CD4-positive, alpha-beta T cell (primary cell): ENCODE measurements around the gene SREBF1. TPM values are rescaled to one million over a fixed set of nuclear protein-coding genes. Genes with fewer than 3 reads are reported as not detected.

Experiments used
- ATAC-seq: fragments of 200-7000 bp; cut with Tn5 transposase; one replicate; pipeline ENCODE4 v1.10.0; 2022; ENCODE audit warnings: mild to moderate bottlenecking; ENCODE audit not compliant: poor library complexity
- CTCF ChIA-PET: fragments of 350-600 bp; sonication (Branson Sonifier 250); formaldehyde crosslinking; loops from one replicate; lab custom pipeline; 2021; ENCODE audit warnings: antibody characterized with exemption, inconsistent platforms; lab: Charles Lee
- POLR2A ChIA-PET: fragments of 350-600 bp; sonication (Branson Sonifier 250); formaldehyde crosslinking; loops from one replicate; lab custom pipeline; 2021; ENCODE audit warnings: antibody characterized with exemption, inconsistent platforms; lab: Charles Lee
- DNase-seq, 14 experiments: peaks; one replicate each; pipeline ENCODE4 v3.0.0-alpha.2; 2013 to 2020; ENCODE audit warnings: mixed read lengths in 2 of 14
- H3K27ac ChIP-seq, 2 donors: one replicate each; pipeline versions ENCODE4 v1.5.1 to v1.7.0; 2013; ENCODE audit warnings: low read length in 2 of 2, low read depth in 1 of 2, mild to moderate bottlenecking in 1 of 2
- H3K27me3 ChIP-seq, 2 experiments: 1 replicate in 1 of 2; 2 replicates in 1 of 2; pipeline versions ENCODE4 v1.6.1 to v1.7.0; 2013; ENCODE audit warnings: low read length in 2 of 2, control low read depth in 1 of 2, mild to moderate bottlenecking in 1 of 2, moderate library complexity in 1 of 2; ENCODE audit not compliant: insufficient read depth in 2 of 2, control insufficient read depth in 1 of 2
- H3K36me3 ChIP-seq: one replicate; pipeline ENCODE4 v1.6.1; 2013; ENCODE audit warnings: low read length, control low read depth; ENCODE audit not compliant: insufficient read depth
- H3K4me1 ChIP-seq: one replicate; pipeline ENCODE4 v1.6.1; 2013; ENCODE audit warnings: low read length, control low read depth; ENCODE audit not compliant: insufficient read depth
- H3K4me3 ChIP-seq: one replicate; pipeline ENCODE4 v1.5.1; 2013; ENCODE audit warnings: mild to moderate bottlenecking, low read length, moderate library complexity
- H3K9me3 ChIP-seq, 2 experiments: 1 replicate in 1 of 2; 2 replicates in 1 of 2; pipeline versions ENCODE4 v1.6.1 to v1.7.0; 2013; ENCODE audit warnings: low read length in 2 of 2, mild to moderate bottlenecking in 2 of 2, control low read depth in 1 of 2, moderate library complexity in 1 of 2; ENCODE audit not compliant: control insufficient read depth in 1 of 2, insufficient read depth in 1 of 2
- H3K27ac Mint-ChIP-seq: one replicate; pipeline ENCODE4 v1.8.0; 2020; ENCODE audit warnings: mixed read lengths
- H3K27me3 Mint-ChIP-seq: one replicate; pipeline ENCODE4 v1.8.0; 2021; ENCODE audit warnings: mixed read lengths
- H3K36me3 Mint-ChIP-seq: one replicate; pipeline ENCODE4 v1.8.0; 2021; ENCODE audit warnings: low read depth, mixed read lengths
- H3K4me1 Mint-ChIP-seq: one replicate; pipeline ENCODE4 v1.8.0; 2021; ENCODE audit warnings: low read depth, mixed read lengths
- H3K4me3 Mint-ChIP-seq: one replicate; pipeline ENCODE4 v1.8.0; 2020; ENCODE audit warnings: mild to moderate bottlenecking, mixed read lengths
- H3K9me3 Mint-ChIP-seq: one replicate; pipeline ENCODE4 v1.8.0; 2020; ENCODE audit warnings: mixed read lengths
- CTCF ChIP-seq: fragments of 200-600 bp; IDR thresholded peaks from one replicate; pipeline ENCODE4 v1.8.0; 2022; ENCODE audit warnings: antibody characterized with exemption, mild to moderate bottlenecking
- intact Hi-C, 2 experiments: fragments of 100-400 bp; cut with DNase I in 1 of 2; cut with micrococcal nuclease in 1 of 2; formaldehyde crosslinking; loops; one replicate each; pipeline versions ENCODE4 v1.15.1 to v1.9.0; 2023 to 2025; cut with DNase I, micrococcal nuclease
- total RNA-seq, 174 experiments: library from RNA in 2 of 174; stranded (reverse) in 2 of 174; gene quantifications; one replicate each; pipeline ENCODE4 v1.2.3 and lab custom pipeline; 2021 to 2026

Gene SREBF1
- total RNA-seq, 2 experiments from 2014 or later, result 249 to 264 TPM

GRCh38 chr17:17851103-17852002 lies 14.6 kb upstream of the SREBF1 start:
- Mint-ChIP-seq H3K36me3 (peaks cover 4% of the 10 kb centered on the region), H3K27ac (peak overlapping the region; percentile 99), H3K9me3 (no peaks in the 10 kb centered on the region), H3K4me3 (peak overlapping the region; percentile 27), H3K4me1 (peaks cover 52% of the 10 kb centered on the region), H3K27me3 (no peaks in the 10 kb centered on the region)
- TF ChIP-seq CTCF, result no peak
- POLR2A ChIA-PET, result interaction anchor here (1.0 to 4.5 kb wide), 2 partner anchors 16 to 98 kb away, joined by 3 to 71 read pairs; partner anchors contain the start of gene SREBF1
- Histone ChIP-seq H3K9me3 (no peaks in the 10 kb centered on the region), H3K4me3 (no peak overlapping the region), H3K27me3 (no peaks in the 10 kb centered on the region), H3K27ac (peak overlapping the region in 1 of 2 donors; percentile 43), H3K36me3 (peaks cover 5% of the 10 kb centered on the region), H3K4me1 (peaks cover 59% of the 10 kb centered on the region)
- intact Hi-C loops, result no loop called here
- ATAC-seq (no peak), DNase-seq (peak in 1 of 14 experiments; percentile 40)
- CTCF ChIA-PET, result interaction anchor here (1.0 to 2.3 kb wide), 2 partner anchors 9 to 39 kb away, joined by 3 to 12 read pairs; no protein-coding TSS in a partner anchor

- ChIA-PET CTCF (interaction anchor here (1.2 to 2.3 kb wide), 7 partner anchors 9 to 169 kb away, joined by 3 to 12 read pairs (median 5); partner anchors contain the start of gene SREBF1), POLR2A (interaction anchor here (0.9 to 4.5 kb wide), 8 partner anchors 9 to 333 kb away, joined by 3 to 71 read pairs (median 4); partner anchors contain the start of genes ALKBH5, DRC3, SREBF1 and TOM1L2)
- Histone ChIP-seq H3K36me3 (peaks cover 9% of the 10 kb centered on the region), H3K27me3 (no peaks in the 10 kb centered on the region), H3K27ac (peak overlapping the region; percentile 83), H3K4me3 (no peak overlapping the region), H3K4me1 (peaks cover 56% of the 10 kb centered on the region), H3K9me3 (no peaks in the 10 kb centered on the region)
- Mint-ChIP-seq H3K36me3 (peaks cover 4% of the 10 kb centered on the region), H3K27ac (peak overlapping the region; percentile 99), H3K4me1 (peaks cover 52% of the 10 kb centered on the region), H3K27me3 (no peaks in the 10 kb centered on the region), H3K9me3 (no peaks in the 10 kb centered on the region), H3K4me3 (peak overlapping the region; percentile 72)
- peak; percentile 21 for TF ChIP-seq CTCF
- DNase-seq (peak; percentile 37 to 91 (median 60)), ATAC-seq (peak; percentile 68)
- intact Hi-C loops, result loop anchor here in 1 of 2 experiments (1.0 kb wide), 2 partner anchors 14 to 27 kb away; partner anchors contain the start of gene SREBF1
Measured at GRCh38 chr17:17849845-17850373, 13.1 kb upstream of the SREBF1 start.

- TF ChIP-seq CTCF, result no peak
- no peaks in the 10 kb centered on the region for H3K9me3 Mint-ChIP-seq
- POLR2A ChIA-PET, result interaction anchor here (0.9 to 4.5 kb wide), 7 partner anchors 8 to 334 kb away, joined by 3 to 71 read pairs (median 5); partner anchors contain the start of genes ALKBH5, DRC3, SREBF1 and TOM1L2
- CTCF ChIA-PET, result interaction anchor here (1.2 to 2.3 kb wide), 7 partner anchors 8 to 169 kb away, joined by 3 to 12 read pairs (median 5); partner anchors contain the start of gene SREBF1
- H3K27me3 Mint-ChIP-seq, result no peaks in the 10 kb centered on the region
- H3K4me3 ChIP-seq, result no peak overlapping the region
- peak overlapping the region; percentile 83 for H3K27ac ChIP-seq
- no peaks in the 10 kb centered on the region for H3K9me3 ChIP-seq
- DNase-seq (peak; percentile 60 to 95 (median 81)), ATAC-seq (peak; percentile 90)
- intact Hi-C loops, result loop anchor here in 1 of 2 experiments (1.0 kb wide), 2 partner anchors 13 to 26 kb away; partner anchors contain the start of gene SREBF1
- H3K4me1 ChIP-seq, result peaks cover 56% of the 10 kb centered on the region
- peak overlapping the region; percentile 75 for H3K4me3 Mint-ChIP-seq
- peaks cover 9% of the 10 kb centered on the region for H3K36me3 ChIP-seq
- peaks cover 52% of the 10 kb centered on the region for H3K4me1 Mint-ChIP-seq
- H3K36me3 Mint-ChIP-seq, result peaks cover 4% of the 10 kb centered on the region
- no peaks in the 10 kb centered on the region for H3K27me3 ChIP-seq
- H3K27ac Mint-ChIP-seq, result peak overlapping the region; percentile 99
Measured at GRCh38 chr17:17849147-17849820, 12.5 kb upstream of the SREBF1 start.
